Erythroblast (primary cell): ENCODE results near the gene PRUNE1.

ENCODE experiments used
- DNase-seq, 2 experiments: peaks; one replicate each; lab custom pipeline; 2025; lab: John Stamatoyannopoulos, UW
- GATA1 ChIP-seq: IDR thresholded peaks from 2 replicates; pipeline ENCODE4 v1.6.1; 2011; ENCODE audit warnings: low read depth, mild to moderate bottlenecking, control low read depth, low read length, moderate library complexity
- POLR2A ChIP-seq: IDR thresholded peaks from 2 replicates; pipeline ENCODE4 v1.6.1; 2011; ENCODE audit warnings: mild to moderate bottlenecking, low read length

Gene PRUNE1

DNA sequence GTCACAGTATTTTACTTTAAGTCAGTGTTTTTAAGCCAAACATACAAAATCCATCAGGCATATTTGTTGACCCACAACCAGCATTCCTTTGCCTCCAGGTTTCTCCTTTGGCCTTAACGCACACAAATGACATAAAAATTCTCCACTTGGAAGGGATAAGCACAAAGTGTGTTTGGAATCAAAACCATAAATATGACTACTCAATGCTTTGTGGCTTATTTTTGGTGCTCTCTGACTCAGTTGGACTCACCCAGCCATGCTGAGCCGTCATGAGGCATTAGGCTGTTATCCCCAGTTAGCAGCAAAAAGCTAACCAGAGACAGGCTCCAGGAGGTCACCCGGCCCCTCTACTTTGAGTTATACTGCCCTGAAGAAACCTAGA lies 948 bp downstream of the PRUNE1 start:
- DNase-seq: peak in 1 of 2 experiments; percentile 43
- TF ChIP-seq GATA1 (no peak), POLR2A (no peak)

DNA sequence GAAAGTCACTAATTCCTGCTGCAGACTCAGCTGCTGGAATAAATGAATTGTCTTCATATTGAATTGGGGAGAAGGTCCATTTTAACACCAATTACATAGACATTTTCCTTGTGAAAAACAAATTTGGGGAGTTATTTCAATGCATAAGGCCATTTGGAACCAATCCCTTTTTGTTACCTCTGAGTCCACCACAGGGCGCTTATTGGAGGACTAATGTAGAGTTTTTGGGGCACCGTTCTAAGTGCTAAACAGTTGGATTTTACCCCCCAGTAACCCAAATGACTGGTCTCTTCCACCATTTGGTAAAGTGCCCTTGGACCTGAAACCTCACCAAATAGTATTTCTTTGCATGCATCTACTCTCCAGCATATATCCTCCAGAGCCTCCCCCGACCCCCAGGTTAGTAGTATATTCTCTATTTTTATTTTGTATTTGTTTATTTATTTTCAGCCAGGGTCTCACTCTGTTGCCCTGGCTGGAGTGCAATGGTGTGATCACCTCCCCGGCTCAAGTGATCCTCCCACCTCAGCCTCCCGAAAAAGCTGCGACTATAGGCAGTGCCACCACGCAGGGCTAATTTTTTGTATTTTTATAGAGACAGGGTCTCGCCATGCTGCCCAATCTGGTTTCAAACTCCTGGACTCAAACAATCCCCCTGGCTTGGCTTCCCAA lies 1.6 kb downstream of the PRUNE1 start:
- TF ChIP-seq GATA1 (no peak), POLR2A (no peak)
- no peak for DNase-seq

DNA sequence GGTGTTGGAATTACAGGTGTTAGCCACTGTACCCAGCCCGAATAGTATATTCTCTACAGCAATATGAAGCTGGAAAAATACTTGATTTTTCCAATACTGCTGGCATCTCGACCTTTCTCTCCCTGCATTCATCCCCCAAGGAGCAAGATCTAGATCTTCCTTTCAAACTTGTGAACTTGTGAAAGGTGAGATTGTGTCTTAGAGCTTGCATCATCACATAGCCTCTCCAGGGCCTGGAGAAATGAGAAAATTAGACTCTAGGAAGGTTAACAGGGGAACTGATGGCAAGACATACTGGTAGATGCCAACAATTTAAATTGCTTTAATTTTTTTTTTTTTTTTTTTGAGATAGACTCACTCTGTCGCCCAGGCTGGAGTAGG lies 2.1 kb downstream of the PRUNE1 start:
- TF ChIP-seq POLR2A (no peak), GATA1 (no peak)
- no peak for DNase-seq

DNA sequence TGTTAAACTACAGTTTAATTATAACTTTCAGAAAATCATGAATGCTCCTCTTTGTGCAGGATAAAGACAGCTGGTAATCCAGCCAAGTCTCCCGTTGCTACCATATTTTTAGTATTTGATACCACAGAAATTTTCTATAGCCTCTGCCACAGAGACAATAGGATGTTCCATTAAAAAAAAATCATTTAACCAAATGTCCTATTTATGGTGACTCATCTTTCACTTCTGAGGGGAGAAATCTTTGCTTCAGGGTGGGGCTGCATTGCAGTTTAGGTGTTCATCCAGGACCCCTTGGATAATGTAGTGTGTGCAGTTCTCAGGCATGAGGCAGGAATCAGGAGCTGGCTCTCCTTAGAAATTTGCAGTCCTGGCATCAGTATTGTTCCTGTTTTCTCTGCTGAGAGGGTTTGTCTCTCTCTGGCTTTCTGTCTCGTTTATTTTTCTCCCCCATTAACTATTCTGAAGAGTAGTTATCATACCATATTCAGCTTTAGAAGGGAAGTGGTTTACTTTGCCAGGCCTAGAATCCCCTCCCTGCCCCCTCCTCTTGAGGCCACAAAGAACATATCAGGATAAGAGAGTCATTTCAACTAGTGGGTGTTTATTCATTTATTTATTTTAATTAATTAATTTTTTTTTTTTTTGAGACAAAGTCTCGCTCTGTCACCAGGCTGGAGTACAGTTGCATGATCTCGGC lies 3.1 kb downstream of the PRUNE1 start:
- no peak for DNase-seq
- TF ChIP-seq GATA1 (no peak), POLR2A (no peak)

DNA sequence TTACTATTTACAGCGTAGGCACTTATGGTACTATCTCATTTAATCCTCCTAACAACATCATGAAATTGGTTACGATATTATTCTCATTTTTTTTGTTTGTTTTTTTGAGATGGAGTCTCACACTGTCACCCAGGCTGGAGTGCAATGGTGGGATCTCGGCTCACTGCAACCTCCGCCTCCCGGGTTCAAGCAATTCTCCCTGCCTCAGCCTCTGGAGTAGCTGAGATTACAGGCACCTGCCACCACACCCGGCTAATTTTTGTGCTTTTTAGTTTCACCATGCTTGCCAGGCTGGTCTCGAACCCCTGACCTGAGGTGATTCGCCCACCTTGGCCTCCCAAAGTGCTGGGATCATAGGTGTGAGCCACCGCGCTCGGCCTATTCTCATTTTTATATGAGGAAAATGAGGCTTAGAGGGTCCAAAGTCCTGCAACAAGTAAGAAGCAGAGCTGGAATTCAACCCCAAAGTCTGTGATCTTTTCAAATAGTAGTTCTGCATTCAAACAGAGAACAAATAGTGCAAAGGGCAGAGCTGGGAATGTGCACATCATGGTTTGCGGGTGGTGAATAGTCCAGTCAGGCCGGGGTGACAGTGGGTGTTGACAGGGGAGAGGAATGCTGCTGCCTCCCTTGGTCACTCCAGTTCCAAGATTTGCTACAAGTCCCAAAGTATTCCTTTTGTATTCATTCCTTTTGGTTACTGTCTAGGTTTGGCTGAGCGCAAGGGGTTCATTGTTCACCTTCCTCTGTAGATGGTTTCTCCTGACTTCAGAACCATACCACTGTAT lies 4.6 kb downstream of the PRUNE1 start:
- TF ChIP-seq GATA1 (no peak), POLR2A (no peak)
- no peak for DNase-seq

DNA sequence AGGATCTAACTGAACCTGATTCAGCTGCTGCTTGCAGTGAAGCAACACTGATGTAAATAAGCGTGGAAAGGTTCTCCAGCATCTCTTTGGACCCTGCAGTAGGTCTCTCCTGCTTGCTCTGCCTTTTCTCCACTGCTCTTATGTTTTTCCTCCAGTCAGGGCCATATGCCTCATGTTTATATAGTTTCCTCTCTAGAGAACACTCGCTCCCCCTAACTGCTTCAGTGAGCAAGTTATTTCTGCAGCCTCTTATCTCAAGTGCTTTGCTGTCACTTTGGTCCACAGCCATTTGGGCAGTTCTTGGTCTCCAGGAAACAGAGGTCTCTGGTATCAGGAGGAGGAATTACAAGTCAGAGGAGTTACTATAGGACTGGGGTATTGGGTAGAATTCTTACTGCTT lies 5.3 kb downstream of the PRUNE1 start:
- peak; percentile 75 to 81 for DNase-seq

DNA sequence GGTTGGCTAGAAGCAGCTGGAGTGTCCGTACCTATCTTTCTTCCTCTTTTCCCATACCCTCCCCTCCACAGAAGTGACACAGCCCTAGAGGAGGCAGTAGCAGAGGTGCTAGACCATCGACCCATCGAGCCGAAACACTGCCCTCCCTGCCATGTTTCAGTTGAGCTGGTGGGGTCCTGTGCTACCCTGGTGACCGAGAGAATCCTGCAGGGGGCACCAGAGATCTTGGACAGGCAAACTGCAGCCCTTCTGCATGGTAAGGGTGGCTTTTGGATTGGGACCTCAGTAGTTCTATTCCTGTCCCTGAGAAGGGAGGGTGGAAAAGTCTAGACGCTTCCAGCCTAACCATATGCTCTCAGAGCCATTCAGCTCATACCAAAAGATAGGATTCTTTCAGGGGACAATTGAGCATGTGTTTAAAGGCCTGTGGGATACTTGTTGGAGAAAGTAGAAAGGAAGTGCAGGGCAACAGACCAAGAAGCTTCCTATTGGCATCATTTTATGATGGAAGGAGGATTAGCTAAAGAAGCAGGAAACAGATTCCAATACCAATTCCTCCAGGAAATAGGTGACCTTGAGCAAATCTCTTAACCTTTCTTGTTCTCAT lies 16.4 kb downstream of the PRUNE1 start:
- peak; percentile 82 to 88 for DNase-seq
- TF ChIP-seq POLR2A (no peak), GATA1 (no peak)

More for the DNA sequence above, 5.3 kb downstream of the PRUNE1 start:
- TF ChIP-seq GATA1: no peak
- no peak for TF ChIP-seq POLR2A

DNA sequence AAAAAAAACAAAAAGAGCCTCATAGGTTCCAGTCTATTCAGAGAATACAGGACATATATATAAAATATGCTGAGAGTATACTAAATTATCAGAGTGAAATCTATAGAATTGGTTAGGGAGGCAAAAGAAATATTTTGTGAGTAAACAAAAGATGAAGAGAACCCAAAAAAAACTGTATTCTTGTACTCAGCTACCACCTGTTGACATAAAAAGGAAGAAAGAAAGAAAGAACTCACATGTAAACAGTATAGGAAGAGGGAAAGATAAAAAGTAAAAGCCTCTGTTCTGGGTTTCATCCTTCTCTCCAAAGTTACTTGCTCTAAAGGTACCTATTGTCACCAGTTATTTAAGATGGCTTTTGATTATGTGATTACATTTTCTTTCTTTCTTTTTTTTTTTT lies 18.2 kb downstream of the PRUNE1 start:
- no peak for DNase-seq
- TF ChIP-seq GATA1 (no peak), POLR2A (no peak)

DNA sequence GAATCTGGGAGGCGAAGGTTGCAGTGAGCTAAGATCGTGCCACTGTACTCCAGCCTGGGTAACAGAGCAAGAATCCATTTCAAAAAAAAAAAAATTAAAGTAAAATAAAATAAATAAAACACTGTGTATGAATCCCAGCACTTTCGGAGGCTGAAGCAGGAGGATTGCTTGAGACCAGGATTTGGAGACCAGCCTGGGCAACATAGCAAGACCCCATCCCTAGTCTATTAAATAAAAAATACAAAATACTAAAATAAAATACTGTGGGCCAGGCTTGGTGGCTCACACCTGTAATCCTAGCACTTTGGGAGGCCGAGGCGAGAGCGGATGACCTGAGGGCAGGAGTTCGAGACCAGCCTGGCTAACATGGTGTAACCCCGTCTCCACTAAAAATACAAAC lies 23.9 kb downstream of the PRUNE1 start:
- no peak for DNase-seq
- TF ChIP-seq GATA1: no peak
- no peak for TF ChIP-seq POLR2A

DNA sequence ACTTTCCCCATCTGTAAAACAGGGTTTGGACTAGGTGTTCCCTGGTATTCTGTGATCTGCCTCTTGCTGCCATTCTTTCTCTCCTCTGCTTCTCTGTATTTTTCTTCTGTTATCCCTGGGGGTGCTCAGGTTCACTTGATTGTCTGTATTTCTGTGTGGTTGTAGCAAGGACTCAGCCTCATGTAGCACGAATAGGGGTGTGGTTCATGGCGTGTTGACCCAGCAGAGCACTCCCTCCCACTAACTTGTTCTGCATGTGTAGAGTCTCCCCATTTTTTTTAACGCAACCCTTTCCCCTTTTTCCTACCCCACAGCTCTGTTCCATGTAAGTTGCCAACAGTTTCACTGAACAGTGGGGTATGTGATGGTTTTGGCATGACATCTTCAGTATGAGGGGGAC lies 26.9 kb downstream of the PRUNE1 start:
- no peak for DNase-seq
- TF ChIP-seq GATA1 (no peak), POLR2A (no peak)

DNA sequence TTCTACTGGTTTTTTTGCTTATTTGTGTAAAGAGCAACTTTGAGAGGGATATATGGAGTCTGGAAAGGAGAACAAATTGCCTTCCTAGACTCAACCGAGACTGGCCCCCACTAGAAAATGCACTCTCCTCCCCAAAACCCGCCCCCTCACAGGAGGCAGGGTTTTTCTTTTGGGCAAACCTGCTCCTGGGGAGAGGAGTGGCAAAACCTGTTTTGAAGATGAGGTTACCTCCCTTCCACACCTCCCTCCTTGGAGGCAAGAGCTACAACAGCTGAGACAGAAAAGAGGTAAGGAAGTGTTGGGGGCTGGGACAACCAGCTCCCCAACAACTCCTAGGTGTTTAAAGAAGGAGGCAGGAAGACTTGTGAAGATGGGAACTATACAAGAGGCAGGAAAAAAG lies 28.1 kb downstream of the PRUNE1 start, which contains the start of gene BNIPL:
Gene BNIPL, plus strand, starts transcription at position 231 of the 400 bp plus-strand sequence. Its CDS starts 140 bp downstream, at position 371.
- no peak for DNase-seq

DNA sequence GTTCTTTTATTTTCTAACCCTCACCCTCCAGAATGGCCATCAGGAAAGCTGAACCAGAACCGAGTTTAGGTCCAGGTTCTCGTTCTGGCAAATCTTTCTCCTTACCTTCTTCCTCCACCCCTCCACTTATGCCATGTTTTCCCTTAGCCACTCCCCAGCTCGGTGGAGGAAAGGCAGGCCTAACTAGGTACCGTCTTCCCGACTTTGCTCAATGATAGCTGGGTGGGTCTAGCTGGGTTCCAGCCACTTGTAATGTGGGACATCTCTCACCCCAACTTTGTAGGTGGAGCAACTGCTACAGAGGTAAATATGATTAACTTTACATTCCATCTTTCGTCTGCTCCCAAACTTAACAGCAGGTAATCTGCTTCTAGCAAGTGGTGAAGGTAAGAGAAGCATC lies 28.8 kb downstream of the PRUNE1 start:
- TF ChIP-seq GATA1: no peak
- TF ChIP-seq POLR2A: no peak
- DNase-seq: no peak

More for the DNA sequence above, 28.1 kb downstream of the PRUNE1 start, which contains the start of gene BNIPL:
- TF ChIP-seq POLR2A: no peak
- no peak for TF ChIP-seq GATA1

DNA sequence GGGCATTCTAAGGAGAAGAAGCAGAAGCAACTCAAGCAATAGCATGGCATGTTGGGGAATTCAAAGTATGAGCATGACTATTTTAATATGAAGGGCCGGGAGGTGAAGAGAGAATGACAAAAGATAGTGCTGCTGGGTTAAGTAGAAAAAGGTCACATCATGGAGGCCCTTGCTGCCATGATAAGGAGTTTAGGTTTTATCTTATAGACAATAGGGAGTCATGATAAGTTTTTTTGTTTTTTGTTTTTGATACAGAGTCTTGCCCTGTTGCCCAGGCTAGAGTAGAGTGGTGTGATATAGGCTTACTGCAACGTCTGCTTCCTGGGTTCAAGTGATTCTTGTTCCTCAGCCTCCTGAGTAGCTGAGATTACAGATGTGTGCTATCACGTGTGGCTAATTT lies 31.3 kb downstream of the PRUNE1 start:
- peak; percentile 22 to 76 for DNase-seq
- TF ChIP-seq POLR2A: no peak
- TF ChIP-seq GATA1: no peak
